CD4-positive, alpha-beta T cell treated with Interleukin-15 for 4 hours (primary cell): Measurements from ENCODE around the gene SNAP29.
"Not testable (repeated sequence)": the region's sequence is repeated elsewhere in the genome, so short reads cannot be mapped to it uniquely, and the experiment has no call there.

ENCODE experiments used
- DNase-seq: peaks from one replicate; pipeline ENCODE4 v3.0.0-alpha.2; 2020; ENCODE audit warnings: low spot score

SNAP29 gene

GRCh38 chr22:20901093-20902033 is 42.6 kb downstream of the SNAP29 start:
- DNase-seq: not testable (repeated sequence)

GRCh38 chr22:20903093-20903492 is 44.3 kb downstream of the SNAP29 start:
- no peak for DNase-seq

- no peak for DNase-seq
Observed at GRCh38 chr22:20904008-20904979, 45.5 kb downstream of the SNAP29 start.

GRCh38 chr22:20904980-20905355 is 46.2 kb downstream of the SNAP29 start:
- DNase-seq: no peak

- DNase-seq: no peak
Observed at GRCh38 chr22:20905415-20906386, 46.9 kb downstream of the SNAP29 start.

GRCh38 chr22:20906387-20906767 is 47.6 kb downstream of the SNAP29 start:
- no peak for DNase-seq

GRCh38 chr22:20908717-20909116 is 49.9 kb downstream of the SNAP29 start:
- DNase-seq: not testable (repeated sequence)

- no peak for DNase-seq
Observed at GRCh38 chr22:20909543-20910303, 50.9 kb downstream of the SNAP29 start.

GRCh38 chr22:20912494-20912893 is 53.7 kb downstream of the SNAP29 start:
- no peak for DNase-seq

GRCh38 chr22:20916916-20917810 is 58.4 kb downstream of the SNAP29 start, which contains the start of gene CRKL:
CRKL (plus strand) TSS chr22:20917407; CDS start chr22:20917935, 528 bp downstream.
- peak; percentile 96 for DNase-seq

- no peak for DNase-seq
Observed at GRCh38 chr22:20918663-20919218, 59.9 kb downstream of the SNAP29 start.

GRCh38 chr22:20919718-20920117 is 60.9 kb downstream of the SNAP29 start:
- DNase-seq: no peak

GRCh38 chr22:20920881-20921203 is 62.0 kb downstream of the SNAP29 start:
- DNase-seq: no peak

- DNase-seq: no peak
Observed at GRCh38 chr22:20922141-20922751, 63.4 kb downstream of the SNAP29 start.

- no peak for DNase-seq
Observed at GRCh38 chr22:20926243-20926642, 67.4 kb downstream of the SNAP29 start.

GRCh38 chr22:20927940-20928572 is 69.2 kb downstream of the SNAP29 start:
- no peak for DNase-seq

- no peak for DNase-seq
Observed at GRCh38 chr22:20928573-20928967, 69.8 kb downstream of the SNAP29 start.

- no peak for DNase-seq
Observed at GRCh38 chr22:20930004-20930403, 71.2 kb downstream of the SNAP29 start.
